Bronchial epithelial cell (primary cell): ENCODE measurements around the gene ZNF18. TPM values are rescaled to one million over a fixed set of nuclear protein-coding genes. Genes with fewer than 3 reads are reported as not detected.
"Not testable (repeated sequence)": the region's sequence is repeated elsewhere in the genome, so short reads cannot be mapped to it uniquely, and the experiment has no call there.

Experiments
- DNase-seq: peaks from one replicate; pipeline ENCODE4 v3.0.0-alpha.2; 2010; ENCODE audit warnings: low read depth
- FAIRE-seq: peaks from 2 replicates; lab custom pipeline; 2011; peaks lifted over from hg19 to GRCh38; lab: Jason Lieb, UNC
- H3K27me3 ChIP-seq: 2 replicates; pipeline ENCODE4 v1.5.1; 2011; ENCODE audit warnings: low read length; ENCODE audit not compliant: control insufficient read depth, insufficient read depth
- H3K36me3 ChIP-seq: 2 replicates; pipeline ENCODE4 v1.5.1; 2011; ENCODE audit warnings: low read length; ENCODE audit not compliant: control insufficient read depth, insufficient read depth
- H3K4me3 ChIP-seq: 2 replicates; pipeline ENCODE4 v1.5.1; 2011; ENCODE audit warnings: mild to moderate bottlenecking, low read depth, low read length, control low read depth
- total RNA-seq: library from RNA; depleted of rRNA; stranded (reverse); fragments of >200 nt; gene quantifications from 2 replicates; pipeline ENCODE4 v1.2.1, GENCODE V29; 2014
- TF ChIP-seq, protein P1 (sequence below): IDR thresholded peaks from 2 replicates; pipeline ENCODE4 v1.5.1; 2011; ENCODE audit warnings: mild to moderate bottlenecking, moderate library complexity, low read length, control low read depth, inconsistent platforms; ENCODE audit not compliant: insufficient read depth, severe bottlenecking

ZNF18 gene
- total RNA-seq, 1 donor from 2014 or later: 9.5 TPM

- no peak for DNase-seq
- Histone ChIP-seq H3K27me3 (no peaks in the 10 kb centered on the region), H3K36me3 (peaks cover 3% of the 10 kb centered on the region), H3K4me3 (no peak overlapping the region)
- TF ChIP-seq, protein P1, sequence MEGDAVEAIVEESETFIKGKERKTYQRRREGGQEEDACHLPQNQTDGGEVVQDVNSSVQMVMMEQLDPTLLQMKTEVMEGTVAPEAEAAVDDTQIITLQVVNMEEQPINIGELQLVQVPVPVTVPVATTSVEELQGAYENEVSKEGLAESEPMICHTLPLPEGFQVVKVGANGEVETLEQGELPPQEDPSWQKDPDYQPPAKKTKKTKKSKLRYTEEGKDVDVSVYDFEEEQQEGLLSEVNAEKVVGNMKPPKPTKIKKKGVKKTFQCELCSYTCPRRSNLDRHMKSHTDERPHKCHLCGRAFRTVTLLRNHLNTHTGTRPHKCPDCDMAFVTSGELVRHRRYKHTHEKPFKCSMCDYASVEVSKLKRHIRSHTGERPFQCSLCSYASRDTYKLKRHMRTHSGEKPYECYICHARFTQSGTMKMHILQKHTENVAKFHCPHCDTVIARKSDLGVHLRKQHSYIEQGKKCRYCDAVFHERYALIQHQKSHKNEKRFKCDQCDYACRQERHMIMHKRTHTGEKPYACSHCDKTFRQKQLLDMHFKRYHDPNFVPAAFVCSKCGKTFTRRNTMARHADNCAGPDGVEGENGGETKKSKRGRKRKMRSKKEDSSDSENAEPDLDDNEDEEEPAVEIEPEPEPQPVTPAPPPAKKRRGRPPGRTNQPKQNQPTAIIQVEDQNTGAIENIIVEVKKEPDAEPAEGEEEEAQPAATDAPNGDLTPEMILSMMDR: no peak
- no peak for FAIRE-seq
Observed at GRCh38 chr17:11986179-11986941, 10.9 kb downstream of the ZNF18 start.

GRCh38 chr17:11981862-11982261, 15.4 kb downstream of the ZNF18 start:
- Histone ChIP-seq H3K4me3 (no peak overlapping the region), H3K36me3 (peaks cover 6% of the 10 kb centered on the region), H3K27me3 (no peaks in the 10 kb centered on the region)
- DNase-seq (no peak), FAIRE-seq (no peak)
- TF ChIP-seq, protein P1: no peak

DNA sequence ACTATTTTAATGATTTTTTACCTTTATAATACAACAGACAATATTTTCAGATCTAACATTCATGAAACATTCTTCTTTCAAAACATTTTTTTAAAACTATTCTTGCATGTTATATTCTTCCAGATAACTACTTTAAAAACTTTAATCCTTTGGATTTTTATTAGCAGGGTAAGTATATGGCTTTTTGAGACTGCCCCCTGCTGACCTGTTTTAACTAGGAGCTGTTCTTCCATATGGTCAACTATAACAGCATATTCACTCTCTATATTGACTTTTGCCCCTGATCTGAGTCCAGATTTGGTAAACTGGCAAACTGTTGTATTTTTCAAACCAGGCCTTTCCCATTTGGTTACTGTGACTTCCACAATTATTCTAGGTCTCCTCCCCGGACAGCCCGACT, 16.5 kb downstream of the ZNF18 start:
- TF ChIP-seq, protein P1: peak; percentile 30

GRCh38 chr17:11979795-11980194, 17.5 kb downstream of the ZNF18 start:
- TF ChIP-seq, protein P1: no peak
- peaks cover 6% of the 10 kb centered on the region for H3K36me3 ChIP-seq
- no peak overlapping the region for H3K4me3 ChIP-seq
- H3K27me3 ChIP-seq: no peaks in the 10 kb centered on the region
- FAIRE-seq: no peak
- DNase-seq: no peak

More for the DNA sequence above, 16.5 kb downstream of the ZNF18 start:
- Histone ChIP-seq H3K36me3 (peaks cover 6% of the 10 kb centered on the region), H3K27me3 (no peaks in the 10 kb centered on the region), H3K4me3 (no peak overlapping the region)
- DNase-seq (peak; percentile 29), FAIRE-seq (no peak)

GRCh38 chr17:11972741-11973140, 24.5 kb downstream of the ZNF18 start:
- H3K27me3 ChIP-seq, FAIRE-seq, H3K4me3 ChIP-seq, H3K36me3 ChIP-seq, DNase-seq: not testable (repeated sequence)

- no peak overlapping the region for H3K4me3 ChIP-seq
- DNase-seq (peak; percentile 73), FAIRE-seq (no peak)
- TF ChIP-seq, protein P1: no peak
- H3K36me3 ChIP-seq: no peaks in the 10 kb centered on the region
- no peaks in the 10 kb centered on the region for H3K27me3 ChIP-seq
Observed at GRCh38 chr17:11969565-11969964, 27.7 kb downstream of the ZNF18 start.
